Iris pigment epithelial cell (primary cell): ENCODE measurements around the gene PHF21A.
"Not testable (repeated sequence)": the region's sequence is repeated elsewhere in the genome, so short reads cannot be mapped to it uniquely, and the experiment has no call there.

Source experiments
- DNase-seq: peaks from one replicate; pipeline ENCODE4 v3.0.0-alpha.2; 2011; ENCODE audit warnings: low read depth

The PHF21A gene

DNA sequence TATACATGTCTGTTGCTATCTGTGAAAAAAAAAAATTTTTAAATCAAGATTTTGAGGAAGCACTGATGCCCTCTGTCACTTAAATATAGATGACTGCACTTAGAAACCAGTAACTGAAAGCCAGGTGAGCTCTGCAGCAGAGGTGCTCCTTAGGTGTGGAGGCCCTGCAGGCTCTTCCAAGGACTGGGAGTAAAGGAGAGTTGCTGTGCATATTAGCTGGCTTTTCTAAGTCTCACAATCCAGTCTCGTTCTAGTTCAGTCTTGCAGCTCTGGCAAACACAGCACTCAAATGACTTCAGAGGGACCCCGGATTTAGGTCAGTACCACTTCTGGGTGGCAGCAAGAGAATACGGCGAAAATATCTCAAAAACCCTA, 137.8 kb downstream of the PHF21A start:
- no peak for DNase-seq

DNA sequence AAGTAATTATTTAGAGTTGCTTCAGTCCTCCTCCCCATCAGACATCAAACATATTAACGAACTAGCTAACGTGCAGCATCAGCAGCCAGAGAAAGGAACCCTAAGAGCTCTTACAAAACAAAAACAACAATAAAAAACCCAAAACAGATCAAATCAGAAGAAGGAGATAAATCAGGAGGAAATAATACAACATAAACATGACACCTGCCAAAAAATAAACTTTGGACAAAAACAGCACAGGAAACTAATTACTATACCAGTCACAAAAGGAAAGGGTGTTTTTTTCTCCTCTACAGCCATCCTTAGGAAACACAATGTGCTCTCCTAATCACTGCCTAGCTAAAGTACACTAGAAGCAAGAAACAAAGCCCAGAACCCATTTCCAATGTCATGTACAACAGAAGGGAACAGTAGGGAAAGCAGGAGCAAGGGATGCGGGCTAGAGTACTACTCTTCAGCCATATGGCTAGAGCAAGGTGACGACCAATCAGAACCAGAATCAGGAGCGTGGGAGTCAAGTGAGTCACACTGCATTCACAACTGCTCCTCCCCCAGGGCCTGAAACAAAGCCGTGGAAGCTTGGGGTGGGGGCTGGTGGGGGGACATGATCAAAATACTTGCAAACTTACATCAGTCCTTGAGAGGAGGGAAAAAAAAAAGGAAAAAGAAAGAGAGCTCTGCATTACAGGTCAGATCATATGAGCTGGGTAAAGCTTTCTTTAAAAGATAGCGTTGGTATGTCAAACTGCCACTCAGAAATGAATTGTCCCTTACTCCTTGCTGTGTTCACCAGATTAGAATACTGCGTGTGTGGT, 138.4 kb downstream of the PHF21A start:
- peak; percentile 85 for DNase-seq

DNA sequence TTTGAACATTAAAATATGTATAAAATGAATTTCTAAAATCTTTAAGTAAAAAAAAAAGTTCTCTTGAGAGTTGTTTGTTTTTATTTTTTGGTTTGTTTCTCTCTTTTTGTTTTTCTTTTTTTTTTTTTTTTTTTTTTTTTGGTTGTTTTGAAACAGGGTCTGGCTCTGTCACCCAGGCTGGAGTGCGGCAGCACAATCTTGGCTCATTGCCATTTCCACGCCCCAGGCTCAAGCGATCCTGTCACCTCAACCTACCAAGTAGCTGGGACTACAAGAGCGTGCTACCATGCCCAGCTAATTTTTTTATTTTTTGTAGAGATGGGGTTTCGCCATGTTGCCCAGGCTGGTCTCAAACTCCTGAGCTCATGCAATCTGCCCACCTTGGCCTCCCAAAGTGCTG, 139.4 kb downstream of the PHF21A start:
- DNase-seq = not testable (repeated sequence)

DNA sequence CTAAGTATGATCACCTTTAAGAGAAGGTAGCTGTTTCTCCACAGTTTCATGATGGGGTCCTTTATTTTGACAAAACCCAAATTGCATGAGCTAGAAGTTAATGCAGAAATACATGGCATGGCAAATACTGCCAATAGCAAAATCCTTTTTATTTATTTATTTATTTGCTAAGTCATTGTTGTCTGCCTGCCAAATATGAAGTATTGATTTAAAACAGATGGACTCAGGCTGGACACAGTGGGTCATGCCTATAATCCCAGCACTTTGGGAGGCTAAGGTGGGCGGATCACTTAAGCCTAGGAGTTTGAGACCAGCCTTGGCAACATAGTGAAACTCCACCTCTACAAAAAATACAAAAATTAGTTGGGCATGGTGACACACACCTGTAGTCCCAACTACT, 146.4 kb downstream of the PHF21A start:
- no peak for DNase-seq

DNA sequence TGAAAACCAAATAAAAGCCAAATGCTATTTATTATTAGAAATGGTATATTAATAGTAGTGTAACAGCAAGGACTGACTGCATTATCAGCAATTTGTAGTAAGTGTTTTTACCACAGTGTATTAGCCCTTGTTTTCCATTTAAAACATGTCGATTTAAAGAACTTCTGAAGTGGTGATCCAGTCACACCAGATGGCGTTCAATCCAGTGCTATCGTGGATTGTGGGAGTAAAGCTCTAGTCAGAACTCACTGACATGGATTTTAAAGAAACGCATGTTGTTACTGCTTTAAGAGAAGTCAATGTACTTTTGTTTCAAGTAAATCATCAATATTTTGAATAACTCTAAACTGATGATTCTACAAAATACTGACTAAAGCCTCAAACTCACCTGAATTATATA, 147.7 kb downstream of the PHF21A start:
- no peak for DNase-seq

DNA sequence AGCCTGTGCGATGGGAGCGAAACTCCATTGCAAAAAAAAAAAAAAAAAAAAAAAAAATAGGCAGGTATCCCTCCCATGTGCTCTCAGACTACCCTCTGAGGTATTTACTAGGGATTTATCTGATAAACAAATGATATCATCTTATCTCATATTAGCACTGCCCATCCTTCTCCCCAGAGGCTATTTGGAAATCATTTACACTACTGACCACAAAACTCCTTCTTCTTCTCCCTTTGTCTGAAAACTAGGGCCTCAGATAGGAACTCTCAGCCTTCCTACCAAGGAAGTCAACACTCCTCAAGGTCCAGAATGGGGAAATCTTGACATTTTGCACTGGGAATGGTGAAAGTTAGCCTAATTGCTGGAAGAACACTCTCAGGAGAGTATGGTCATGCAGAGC, 152.4 kb downstream of the PHF21A start:
- DNase-seq = no peak

DNA sequence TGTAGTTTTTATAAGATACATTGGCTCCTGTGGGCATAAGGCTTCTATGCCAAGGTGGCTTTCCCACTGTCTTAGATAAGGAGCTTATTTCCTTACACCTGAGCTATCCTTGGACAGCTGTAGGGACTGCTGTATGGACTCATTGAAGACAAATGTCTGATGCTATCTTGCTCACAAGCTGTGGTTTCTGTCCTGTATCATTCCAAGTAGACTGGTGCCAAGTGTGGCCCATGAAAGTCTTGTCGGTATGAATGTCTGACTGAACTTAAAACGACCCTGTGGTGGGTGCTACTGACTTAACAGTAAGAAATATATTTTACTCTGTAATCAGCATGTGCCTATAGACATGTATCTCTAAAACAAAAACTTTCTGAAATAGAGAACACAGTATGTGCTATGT, 153.7 kb downstream of the PHF21A start:
- DNase-seq = no peak

DNA sequence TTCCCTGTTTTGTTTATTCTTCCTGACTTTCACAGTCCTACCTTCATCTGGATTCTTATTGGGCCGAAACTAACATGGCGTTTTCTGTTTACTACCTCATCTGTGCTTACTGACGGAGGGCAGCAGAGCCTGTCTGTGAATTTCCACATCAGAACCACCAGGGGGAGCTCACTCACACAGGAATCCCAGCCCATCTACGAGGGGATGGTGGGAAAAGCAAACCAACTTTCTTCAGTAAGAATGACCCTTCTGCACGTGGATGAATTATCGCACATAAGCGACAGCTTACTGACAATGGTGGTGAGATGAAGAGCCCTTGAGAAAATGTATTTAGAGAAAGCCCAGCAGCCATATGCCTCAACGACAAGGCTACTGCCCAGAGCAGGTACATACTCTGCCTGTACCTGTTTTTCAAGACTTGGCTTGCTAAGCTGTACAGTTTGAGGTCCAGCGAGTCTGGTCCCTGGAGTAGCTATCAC, 156.3 kb downstream of the PHF21A start:
- DNase-seq = peak; percentile 75

DNA sequence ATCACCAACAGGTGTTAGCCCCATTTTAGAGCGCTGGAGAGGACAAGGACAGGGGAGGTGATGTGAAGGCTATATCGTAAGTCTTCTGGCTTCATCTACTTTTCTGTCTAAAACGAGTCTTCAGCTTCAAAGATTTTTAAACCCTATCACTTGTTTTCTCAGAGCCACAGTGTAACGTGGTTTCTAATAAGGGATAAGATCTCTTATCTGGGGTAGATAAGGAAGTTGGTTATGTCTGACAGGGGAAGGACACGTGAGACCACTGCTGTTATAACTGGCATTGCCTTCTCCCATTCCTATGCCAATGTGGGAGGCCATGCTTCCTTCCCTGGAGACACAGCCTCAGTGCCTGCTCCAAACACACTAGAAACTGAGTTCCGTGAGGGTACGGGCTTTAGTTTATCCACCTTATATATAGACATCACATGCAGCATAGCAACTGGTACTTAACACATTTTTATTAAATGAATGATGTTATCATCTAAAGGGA, 159.5 kb downstream of the PHF21A start:
- DNase-seq = no peak

DNA sequence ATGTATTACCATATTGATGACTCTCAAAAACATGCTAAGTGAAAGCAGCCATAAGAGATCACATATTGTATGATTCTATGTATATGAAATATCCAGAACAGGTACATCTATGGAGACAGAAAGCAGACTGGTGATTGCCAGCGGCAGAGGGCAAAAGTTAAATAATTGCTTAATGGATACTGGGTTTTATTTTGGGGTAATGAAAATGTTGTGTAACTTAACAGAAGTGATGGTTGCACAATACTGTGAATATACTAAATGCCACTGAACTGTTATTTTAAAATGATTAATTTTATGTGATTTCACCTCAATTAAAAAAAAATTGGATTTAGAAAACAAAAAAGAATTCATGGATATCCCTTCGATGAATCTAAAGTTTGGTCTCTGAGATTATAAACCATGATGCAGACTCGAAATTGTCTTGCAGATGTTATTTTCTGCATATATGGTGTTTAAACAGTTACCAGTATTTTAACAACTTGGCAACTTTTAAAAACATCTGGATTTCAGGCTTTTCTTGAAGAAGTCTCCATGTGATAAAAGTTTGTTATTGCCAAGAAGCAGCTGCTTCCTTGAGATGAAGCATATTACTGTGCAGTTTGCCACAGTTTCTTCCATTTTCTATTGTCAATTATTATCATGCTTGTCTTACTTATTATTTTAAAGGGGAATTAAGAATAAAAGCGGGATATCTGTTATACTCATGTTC, 160.7 kb downstream of the PHF21A start:
- DNase-seq = no peak

DNA sequence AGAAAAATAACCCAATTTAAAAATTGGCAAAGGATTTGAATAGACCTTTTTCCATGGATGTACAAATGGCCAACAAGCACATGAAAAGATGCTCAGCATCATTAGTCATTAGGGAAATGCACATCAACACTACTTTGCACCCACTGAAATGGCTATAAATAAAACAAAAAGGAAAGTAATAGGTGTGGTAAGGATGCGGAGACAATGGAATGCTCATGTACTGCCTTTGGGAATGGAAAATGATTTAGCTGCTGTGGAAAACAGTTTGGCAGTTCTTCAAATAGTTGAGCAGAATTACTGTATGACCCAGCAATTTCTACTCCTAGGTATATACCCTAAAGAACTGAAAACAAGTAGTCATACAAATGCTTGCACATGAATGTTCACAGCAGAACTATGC, 161.4 kb downstream of the PHF21A start:
- no peak for DNase-seq

DNA sequence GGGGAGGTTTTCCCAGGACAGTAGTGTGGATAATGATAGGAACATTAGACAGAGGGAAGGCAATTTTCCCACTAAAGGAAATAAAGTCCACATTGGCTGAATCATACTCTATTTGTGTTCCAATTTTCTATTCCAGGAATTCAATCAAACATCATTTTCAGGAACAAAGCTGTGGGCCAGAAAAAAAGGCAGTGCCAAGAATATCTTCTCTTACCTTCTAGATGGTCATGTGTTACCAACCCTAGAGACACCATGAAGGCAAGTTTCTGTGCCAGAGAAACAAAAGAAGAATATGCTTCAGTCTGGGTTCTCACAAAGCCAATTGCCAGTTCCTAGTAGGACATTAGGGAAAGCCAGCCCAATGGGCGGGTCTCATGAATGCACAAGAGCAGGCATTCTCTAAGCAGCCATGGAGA, 171.3 kb downstream of the PHF21A start:
- DNase-seq = no peak

DNA sequence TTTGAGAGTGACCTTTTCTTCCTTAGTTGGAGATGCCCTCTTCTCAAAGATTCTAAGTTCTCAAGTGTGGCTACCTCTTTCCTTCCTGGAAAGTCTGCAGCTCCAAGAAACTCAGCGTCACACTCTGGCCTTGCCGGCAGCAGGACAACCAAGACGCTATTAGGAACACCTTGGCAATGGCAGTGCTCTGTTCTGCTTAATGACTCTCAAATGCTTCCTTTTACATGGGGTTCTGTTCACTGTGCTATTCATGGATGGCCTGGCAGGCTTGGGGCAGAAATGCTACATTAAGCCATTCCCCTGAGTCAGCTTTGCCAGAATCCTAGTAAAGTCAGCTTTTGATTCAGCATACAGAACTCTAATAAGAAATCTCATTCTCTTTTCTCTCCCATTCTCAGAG, 172.9 kb downstream of the PHF21A start:
- DNase-seq = no peak

DNA sequence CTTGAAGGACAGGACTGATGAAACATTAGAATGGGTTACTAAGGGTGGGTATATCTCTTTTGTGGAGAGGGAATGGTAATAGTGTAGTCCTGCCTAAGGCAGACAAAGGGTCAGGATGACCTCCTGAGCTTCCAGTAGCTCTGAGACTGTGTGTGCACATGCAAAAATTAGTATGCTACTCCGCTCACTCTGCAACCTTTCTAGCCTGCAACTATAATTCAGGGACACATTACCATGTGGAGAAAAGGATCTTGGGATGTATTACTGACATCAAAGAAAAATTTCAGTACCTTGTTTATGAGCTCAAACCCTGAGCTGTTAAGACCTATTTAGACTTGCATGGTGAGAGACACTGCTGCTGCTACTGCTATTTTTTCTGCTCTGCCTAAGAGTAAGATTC, 173.4 kb downstream of the PHF21A start:
- DNase-seq = no peak

DNA sequence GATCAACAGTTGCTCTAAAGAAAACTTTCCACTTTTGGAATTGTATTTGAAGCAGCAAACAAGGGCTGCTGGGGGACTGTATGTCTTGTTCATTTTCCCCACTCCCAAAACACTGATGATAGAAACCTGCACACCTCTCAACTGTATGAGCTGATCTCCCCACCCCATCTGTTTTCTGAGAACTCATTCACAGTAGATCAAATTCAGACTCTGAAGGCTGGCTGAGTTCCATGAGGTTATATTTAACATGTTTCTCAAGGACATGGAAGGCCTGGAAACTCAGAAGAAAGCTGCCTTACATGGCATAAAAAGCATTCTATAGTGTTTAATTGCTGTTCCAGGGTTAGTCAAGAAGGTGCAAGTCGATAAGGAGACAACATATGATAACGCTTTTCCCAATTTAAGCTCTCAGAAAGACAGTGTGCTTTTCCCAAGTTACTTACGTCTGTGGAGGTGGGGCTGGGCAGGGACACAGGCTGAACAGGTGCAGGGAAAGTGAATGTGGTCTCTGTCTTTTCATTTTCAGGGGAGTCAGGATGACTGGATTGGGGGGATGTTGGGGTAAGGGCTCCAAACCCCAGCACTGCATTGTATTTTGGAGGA, 175.8 kb downstream of the PHF21A start:
- DNase-seq = no peak

DNA sequence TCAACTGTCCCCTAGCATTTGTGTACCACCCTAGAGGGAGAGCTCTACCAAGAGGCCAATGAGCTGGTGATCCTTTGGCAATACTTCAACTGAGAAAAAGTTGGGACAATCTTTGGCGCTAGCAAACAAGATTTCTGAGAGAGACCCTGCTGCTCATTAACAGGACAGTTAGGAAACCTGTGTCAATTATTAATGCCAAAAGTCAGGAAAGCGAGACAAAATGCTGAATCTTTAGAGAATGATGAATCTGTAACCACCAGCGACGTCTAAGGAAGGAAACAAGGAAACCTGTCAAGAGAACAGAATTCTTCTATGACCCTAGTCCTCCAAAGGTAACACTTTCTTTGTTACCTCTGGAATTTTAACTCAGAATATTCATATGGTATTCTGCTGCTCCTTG, 178.9 kb downstream of the PHF21A start:
- DNase-seq = no peak

DNA sequence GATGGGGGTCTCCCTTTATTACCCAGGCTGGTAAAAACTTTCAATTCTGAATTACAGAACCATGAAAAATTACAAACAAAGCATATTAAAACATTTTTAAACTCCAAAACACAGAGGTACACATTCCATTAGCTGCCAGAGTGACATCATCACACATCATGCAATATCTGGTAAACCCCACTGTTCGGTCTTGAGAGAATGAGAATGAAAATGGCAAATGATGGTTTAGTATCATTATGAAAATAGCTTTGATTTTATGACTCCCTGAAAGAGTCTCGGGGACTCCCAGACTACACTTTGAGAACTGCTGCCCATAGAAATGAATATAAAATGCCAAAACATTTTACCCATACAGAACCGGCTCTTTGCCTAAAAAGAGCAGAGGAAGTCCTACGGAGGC, 180.0 kb downstream of the PHF21A start:
- no peak for DNase-seq

DNA sequence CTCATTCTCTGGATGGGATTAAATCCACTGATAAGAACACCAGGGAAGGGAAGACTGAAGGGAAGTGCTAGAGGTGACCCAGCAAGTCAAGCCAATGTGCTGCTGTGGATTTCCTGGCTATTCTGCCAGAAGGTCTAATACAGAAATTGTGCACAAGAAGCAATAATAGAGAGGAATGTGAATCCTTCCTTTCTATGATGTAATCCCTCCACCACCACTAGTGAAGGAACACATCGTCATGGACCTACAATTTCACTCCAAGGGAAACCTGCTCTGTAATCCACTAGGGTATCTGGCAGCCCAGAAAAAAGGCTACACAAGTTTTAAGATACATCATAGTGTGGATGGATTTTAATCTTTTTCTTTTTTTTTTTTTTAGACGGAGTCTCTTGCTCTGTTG, 181.4 kb downstream of the PHF21A start:
- DNase-seq = peak; percentile 65

DNA sequence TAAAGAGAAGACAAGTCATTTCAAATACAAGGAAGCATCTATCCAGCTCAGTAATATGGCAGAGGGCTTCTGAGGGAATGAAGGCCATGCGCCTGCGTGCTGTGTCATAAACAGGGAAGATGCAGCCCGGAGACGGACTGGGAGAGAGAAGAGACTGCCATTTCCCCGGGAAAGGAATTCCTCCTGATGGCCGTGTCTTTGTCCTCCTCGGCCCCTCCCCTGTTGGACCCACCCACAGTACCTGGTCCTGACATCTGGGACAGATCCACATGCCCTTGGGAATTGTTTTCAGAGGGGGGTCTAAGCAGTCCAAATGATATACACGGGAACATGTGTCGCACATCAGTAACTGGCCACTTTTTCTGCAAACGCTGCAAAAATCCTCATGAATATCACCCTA, 183.3 kb downstream of the PHF21A start:
- no peak for DNase-seq

DNA sequence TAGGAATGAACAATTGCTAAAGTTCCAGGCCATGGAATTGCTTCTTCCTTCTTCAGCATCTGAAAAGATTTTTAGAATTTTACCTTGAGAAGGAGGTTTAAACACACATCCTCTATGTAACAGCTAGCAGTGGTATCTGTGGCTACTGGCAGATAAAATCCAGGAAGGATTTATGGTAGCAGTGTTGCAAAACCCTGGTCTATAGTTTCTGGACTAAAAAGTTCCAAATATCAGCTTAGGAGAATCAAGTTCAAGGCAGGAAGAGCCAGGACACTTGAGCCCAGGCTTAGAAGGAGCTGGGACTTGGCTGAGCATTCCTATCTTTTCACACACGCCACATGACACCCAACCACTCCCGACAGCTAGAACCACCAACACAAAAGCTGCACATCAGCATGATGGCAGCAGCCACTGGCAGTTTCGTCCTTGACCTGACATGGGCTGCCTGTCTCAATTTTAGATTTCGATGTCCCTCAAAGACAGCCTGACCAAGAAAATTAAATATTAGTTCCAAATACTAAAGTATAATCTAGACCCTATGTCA, 184.7 kb downstream of the PHF21A start:
- no peak for DNase-seq

DNA sequence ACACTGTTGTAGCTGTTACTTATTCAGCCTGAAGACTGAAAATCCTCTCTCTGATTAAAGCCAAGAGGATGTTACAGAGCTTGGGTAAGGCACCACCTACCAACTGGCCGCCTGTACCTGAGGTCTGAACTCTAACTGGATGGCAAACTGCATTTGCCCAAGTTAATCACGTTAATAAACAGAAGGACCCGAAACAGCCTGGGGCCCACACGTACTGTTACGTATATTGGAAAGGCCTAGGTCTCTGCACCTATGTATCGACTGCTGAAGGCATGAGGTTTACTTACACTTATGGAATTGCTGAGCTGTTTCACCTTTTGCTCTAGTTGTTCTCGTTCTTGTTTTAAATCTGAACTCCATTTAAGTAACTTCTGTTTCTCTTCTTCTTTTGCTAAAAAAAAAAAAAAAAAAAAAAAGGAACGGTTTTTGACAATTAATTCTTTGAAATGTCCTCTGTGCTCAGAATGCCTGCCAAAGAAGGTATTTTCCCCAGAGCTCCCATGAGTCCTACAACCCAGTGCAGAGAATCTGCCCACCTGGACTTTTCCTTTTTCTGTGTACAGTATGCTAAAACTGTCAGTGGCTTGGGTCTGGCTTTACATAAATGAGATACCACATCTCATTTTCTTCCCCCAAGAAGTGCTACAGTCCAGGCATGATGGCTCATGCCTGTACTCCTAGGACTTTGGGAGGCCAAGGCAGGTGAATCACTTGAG, 185.7 kb downstream of the PHF21A start:
- DNase-seq = no peak
